ENCODE data around the gene AKR1E2.
A peak's percentile ranks its signal among the peaks of the same experiment; 100 is the strongest.

AKR1E2 gene

GRCh38 chr10:4820804-4821401 is 5.1 kb upstream of the AKR1E2 start:
- Histone ChIP-seq H3K27me3 (no peaks in the 10 kb centered on the region), H3K9me3 (no peaks in the 10 kb centered on the region), H3K4me1 (peaks cover 0 to 13% (median 6%) of the 10 kb centered on the region in 4 donors), H3K27ac (peak overlapping the region; percentile 37 to 50), H3K4me3 (no peak overlapping the region), H3K36me3 (no peaks in the 10 kb centered on the region)
- peak; percentile 66 to 75 for DNase-seq
- intact Hi-C loops (cut with DNase I; ENCODE audit: low total_unique reads): no loop called here
- TF ChIP-seq CTCF (IDR thresholded peaks at IDR 0.05): no peak

- Histone ChIP-seq H3K27me3 (no peaks in the 10 kb centered on the region), H3K27ac (no peak overlapping the region), H3K9me3 (no peaks in the 10 kb centered on the region), H3K4me1 (peaks cover 0 to 19% (median 10%) of the 10 kb centered on the region in 4 donors), H3K4me3 (no peak overlapping the region), H3K36me3 (no peaks in the 10 kb centered on the region)
- intact Hi-C loops (cut with DNase I; ENCODE audit: low total_unique reads): no loop called here
- TF ChIP-seq CTCF (IDR thresholded peaks at IDR 0.05): no peak
- no peak for DNase-seq
These were observed 3.8 kb upstream of the AKR1E2 start for GRCh38 chr10:4822208-4822607.

- Histone ChIP-seq H3K27me3 (no peaks in the 10 kb centered on the region), H3K36me3 (no peaks in the 10 kb centered on the region), H3K9me3 (no peaks in the 10 kb centered on the region), H3K4me3 (no peak overlapping the region), H3K4me1 (peaks cover 0 to 25% (median 10%) of the 10 kb centered on the region in 4 donors), H3K27ac (no peak overlapping the region)
- intact Hi-C loops (cut with DNase I; ENCODE audit: low total_unique reads): no loop called here
- no peak for DNase-seq
- no peak for TF ChIP-seq CTCF (IDR thresholded peaks at IDR 0.05)
These were observed 1.2 kb upstream of the AKR1E2 start for GRCh38 chr10:4824791-4825310.

GRCh38 chr10:4825456-4825867 is 545 bp upstream of the AKR1E2 start:
- Histone ChIP-seq H3K27ac (peak overlapping the region; percentile 91 to 93), H3K36me3 (no peaks in the 10 kb centered on the region), H3K9me3 (no peaks in the 10 kb centered on the region), H3K4me1 (peaks cover 0 to 25% (median 10%) of the 10 kb centered on the region in 4 donors), H3K4me3 (peak overlapping the region; percentile 71), H3K27me3 (no peaks in the 10 kb centered on the region)
- no peak for DNase-seq
- no peak for TF ChIP-seq CTCF (IDR thresholded peaks at IDR 0.05)
- intact Hi-C loops (cut with DNase I; ENCODE audit: low total_unique reads): no loop called here

- intact Hi-C loops (cut with DNase I; ENCODE audit: low total_unique reads): no loop called here
These were observed 851 bp downstream of the AKR1E2 start for GRCh38 chr10:4826792-4827324.

More at GRCh38 chr10:4826792-4827324, 851 bp downstream of the AKR1E2 start:
- H3K27ac ChIP-seq: peak overlapping the region; percentile 91 to 93
- H3K36me3 ChIP-seq: peaks cover 0 to 7% (median 0%) of the 10 kb centered on the region in 3 donors
- peak overlapping the region; percentile 71 for H3K4me3 ChIP-seq
- H3K4me1 ChIP-seq: peaks cover 0 to 18% (median 6%) of the 10 kb centered on the region in 4 donors
- H3K9me3 ChIP-seq: no peaks in the 10 kb centered on the region
- DNase-seq: no peak
- no peak for TF ChIP-seq CTCF (IDR thresholded peaks at IDR 0.05)
- no peaks in the 10 kb centered on the region for H3K27me3 ChIP-seq

All from tibial artery (tissue), 4 donors.